ENCODE measurements around the gene PARD6A.
A peak's percentile ranks its signal among the peaks of the same experiment; 100 is the strongest.

Gene PARD6A

DNA sequence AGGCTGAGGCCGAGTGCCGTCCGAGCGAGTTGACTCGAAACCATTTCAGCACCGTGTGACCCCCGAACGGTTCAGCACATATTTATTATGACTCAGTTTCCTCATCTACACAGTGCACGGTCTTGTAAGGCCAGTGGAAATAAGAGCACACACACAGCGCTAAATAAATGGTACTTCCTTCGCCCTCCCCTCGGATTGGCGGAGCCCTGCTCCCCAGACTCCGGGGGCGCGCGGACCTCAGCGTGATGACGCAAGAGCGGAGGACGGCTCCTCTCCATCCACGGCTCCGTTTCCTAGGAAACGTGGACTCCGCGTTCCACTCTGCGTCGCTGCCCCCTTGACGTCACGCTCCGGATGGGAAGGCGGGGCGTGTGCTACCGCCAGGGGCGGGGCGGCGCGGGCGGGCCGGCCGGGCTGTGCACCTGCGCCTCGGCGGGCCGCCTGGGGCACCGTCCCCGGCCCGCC, at the start of gene PARD6A:
PARD6A (plus strand) TSS at position 397 of the 465 bp plus-strand sequence. CDS start 79 bp downstream, outside the sequence.
- peak; percentile 88 to 97 (median 96) for DNase-seq

DNA sequence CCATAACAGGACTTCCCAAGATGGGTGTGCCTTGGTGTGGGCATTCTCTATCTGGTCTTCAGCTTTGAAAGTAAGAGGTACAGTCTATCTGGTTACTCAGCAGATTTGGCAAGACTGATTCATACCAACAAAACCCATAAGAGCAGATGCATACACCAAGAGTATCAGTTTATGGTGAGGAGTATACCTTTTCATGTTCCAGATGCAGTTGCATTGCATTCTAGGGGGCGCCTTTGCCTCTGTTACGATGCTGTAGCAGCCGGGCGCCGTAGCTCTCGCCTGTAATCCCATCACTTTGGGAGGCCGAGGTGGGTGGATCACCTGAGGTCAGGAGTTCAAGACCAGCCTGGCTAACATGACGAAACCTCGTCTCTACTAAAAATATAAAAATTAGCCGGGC, 47.0 kb upstream of the PARD6A start:
- DNase-seq: no peak

GRCh38 chr16:67628216-67628615, 32.5 kb upstream of the PARD6A start:
- DNase-seq: no peak

- no peak for DNase-seq
These were observed 28.2 kb upstream of the PARD6A start for GRCh38 chr16:67632415-67633172.

DNA sequence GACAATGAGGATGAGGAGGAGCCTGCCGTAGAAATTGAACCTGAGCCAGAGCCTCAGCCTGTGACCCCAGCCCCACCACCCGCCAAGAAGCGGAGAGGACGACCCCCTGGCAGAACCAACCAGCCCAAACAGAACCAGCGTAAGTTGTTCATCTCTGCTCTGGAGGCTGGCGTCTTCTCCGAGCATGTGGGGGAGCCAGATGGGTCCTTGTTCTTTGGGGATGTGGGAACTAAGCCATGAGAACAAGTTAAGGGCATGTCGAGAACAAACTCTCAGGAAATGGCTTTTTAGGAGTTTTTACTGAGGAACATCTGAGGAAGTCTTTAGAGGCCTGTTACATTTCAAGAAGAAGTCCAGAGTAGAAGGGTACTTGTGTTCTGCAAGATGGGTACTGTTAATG, 24.0 kb upstream of the PARD6A start:
- no peak for DNase-seq

GRCh38 chr16:67637625-67638024, 23.1 kb upstream of the PARD6A start:
- DNase-seq: no peak

GRCh38 chr16:67641779-67642708, 18.7 kb upstream of the PARD6A start:
- DNase-seq: no peak

GRCh38 chr16:67644038-67644437, 16.7 kb upstream of the PARD6A start:
- no peak for DNase-seq

GRCh38 chr16:67645397-67646121, 15.2 kb upstream of the PARD6A start:
- DNase-seq: peak in 1 of 3 experiments; percentile 51

DNA sequence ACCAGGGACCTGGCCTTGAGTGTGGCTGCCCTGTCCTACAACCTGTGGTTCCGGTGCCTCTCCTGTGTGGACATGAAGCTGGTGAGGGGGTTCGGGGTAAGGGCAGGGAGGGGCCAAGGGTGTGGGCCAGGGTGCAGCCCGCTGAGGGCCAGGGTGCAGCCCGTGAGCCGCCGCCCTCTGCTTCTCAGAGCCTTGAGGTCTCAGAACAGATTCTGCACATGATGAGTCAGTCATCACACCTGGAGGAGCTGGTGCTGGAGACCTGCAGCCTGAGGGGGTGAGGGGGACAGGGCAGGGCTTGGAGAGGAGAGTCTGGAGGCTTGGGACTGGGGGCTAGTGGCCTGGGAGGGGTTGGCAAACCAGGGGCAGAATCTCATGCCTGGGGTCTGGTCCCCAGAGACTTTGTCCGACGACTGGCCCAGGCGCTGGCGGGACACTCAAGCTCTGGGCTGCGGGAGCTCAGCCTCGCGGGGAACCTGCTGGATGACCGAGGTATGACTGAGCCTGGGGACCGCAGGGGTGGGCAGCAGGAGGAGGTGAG, 13.6 kb upstream of the PARD6A start:
- DNase-seq: no peak

- DNase-seq: no peak
These were observed 13.1 kb upstream of the PARD6A start for GRCh38 chr16:67647681-67648080.

DNA sequence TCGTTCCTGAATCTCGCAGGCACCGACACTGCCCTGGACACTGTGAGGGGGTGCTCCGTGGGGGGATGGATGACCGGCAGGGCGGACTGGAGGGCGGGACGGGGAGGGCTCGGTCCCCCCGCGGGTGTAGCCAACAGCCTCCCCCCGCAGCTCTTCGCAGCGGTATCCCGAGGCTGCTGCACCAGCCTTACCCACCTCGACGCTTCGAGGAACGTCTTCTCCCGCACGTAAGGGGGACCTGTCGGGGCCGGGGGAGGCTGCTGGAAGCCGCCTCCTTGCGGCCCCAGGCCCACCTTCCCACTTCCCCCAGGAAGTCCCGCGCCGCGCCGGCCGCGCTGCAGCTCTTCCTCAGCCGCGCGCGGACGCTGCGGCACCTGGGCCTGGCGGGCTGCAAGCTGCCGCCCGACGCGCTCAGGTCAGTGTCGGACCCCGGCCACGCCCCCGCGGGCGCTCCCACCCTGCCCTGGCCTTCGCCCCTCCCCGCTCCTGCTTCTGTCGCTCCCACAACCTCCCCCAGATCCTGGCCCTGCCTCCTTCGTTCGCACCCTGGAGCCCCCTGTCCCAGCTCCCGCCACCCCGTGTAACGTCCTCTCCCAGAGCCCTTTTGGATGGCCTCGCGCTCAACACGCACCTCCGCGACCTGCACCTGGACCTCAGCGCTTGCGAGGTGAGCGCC, 12.5 kb upstream of the PARD6A start:
- DNase-seq: no peak

- no peak for DNase-seq
These were observed 11.9 kb upstream of the PARD6A start for GRCh38 chr16:67648764-67649407.

DNA sequence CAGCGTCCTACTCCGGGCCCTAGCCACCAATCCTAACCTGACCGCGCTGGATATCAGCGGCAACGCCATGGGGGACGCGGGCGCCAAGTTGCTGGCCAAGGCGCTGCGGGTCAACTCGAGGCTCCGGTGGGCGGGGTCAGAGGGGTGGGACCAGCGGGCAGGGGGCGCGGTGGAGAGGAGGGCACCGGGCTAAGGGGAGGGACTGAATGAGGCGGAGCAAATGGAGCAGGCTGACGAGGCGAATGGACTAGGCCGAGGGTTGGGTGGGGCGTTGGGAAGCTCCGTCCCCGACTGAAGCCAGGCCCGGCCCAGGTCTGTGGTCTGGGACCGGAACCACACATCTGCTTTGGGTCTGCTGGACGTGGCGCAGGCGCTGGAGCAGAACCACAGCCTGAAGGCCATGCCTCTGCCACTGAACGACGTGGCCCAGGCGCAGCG, 11.2 kb upstream of the PARD6A start:
- DNase-seq: no peak

GRCh38 chr16:67650023-67650422, 10.7 kb upstream of the PARD6A start:
- DNase-seq: no peak

- no peak for DNase-seq
These were observed 9.7 kb upstream of the PARD6A start for GRCh38 chr16:67651039-67651438.

- no peak for DNase-seq
These were observed 8.9 kb upstream of the PARD6A start for GRCh38 chr16:67651847-67652246.

GRCh38 chr16:67652578-67653127, 8.1 kb upstream of the PARD6A start:
- DNase-seq: peak in 2 of 3 experiments; percentile 11 to 30

- DNase-seq: peak in 2 of 3 experiments; percentile 56 to 59
These were observed 7.5 kb upstream of the PARD6A start for GRCh38 chr16:67653128-67653788.

- DNase-seq: no peak
These were observed 6.9 kb upstream of the PARD6A start for GRCh38 chr16:67653789-67654402.

Measured in NCI-H1417 (cell line).